GM12892 (cell line): ENCODE data around the gene MTFP1.

ENCODE experiments used
- POLR2A ChIP-seq: IDR thresholded peaks from 2 replicates; pipeline ENCODE4 v1.6.1; 2011; ENCODE audit warnings: low read depth, low read length, control low read depth
- TAF1 ChIP-seq: IDR thresholded peaks from 2 replicates; pipeline ENCODE4 v1.6.1; 2011; ENCODE audit warnings: low read depth, mild to moderate bottlenecking, control low read depth, low read length, borderline replicate concordance

- TF ChIP-seq POLR2A (no peak), TAF1 (no peak)
Measured at GRCh38 chr22:30406400-30406799, 19.2 kb upstream of the MTFP1 start.
